ENCODE data around the gene ZNF576.
"Not testable (repeated sequence)": the region's sequence is repeated elsewhere in the genome, so short reads cannot be mapped to it uniquely, and the experiment has no call there.

ZNF576 gene

DNA sequence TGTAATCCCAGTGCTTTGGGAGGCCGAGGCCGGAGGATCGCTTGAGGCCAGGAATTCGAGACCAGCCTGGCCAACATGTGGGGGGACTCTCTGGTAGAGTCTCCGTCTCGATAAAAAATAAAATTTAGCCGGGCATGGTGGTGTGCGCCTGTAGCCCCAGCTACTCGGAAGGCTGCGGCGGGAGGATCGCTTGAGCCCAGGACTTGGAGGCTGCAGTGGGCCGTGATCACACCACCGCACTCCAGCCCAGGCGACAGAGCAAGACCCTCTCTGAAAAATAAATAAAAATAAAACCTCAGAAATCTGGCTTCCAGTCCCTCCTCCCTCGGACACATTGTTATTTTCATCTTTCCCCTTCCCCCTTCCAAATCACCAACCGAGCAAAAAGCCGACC lies 793 bp upstream of the ZNF576 start:
- no peak for TF ChIP-seq CTCF (IDR thresholded peaks at IDR 0.05)
- no peak for TF ChIP-seq ZFX (IDR thresholded peaks at IDR 0.05; ENCODE audit: borderline replicate concordance)
- H3K27ac ChIP-seq: peak overlapping the region; percentile 86

DNA sequence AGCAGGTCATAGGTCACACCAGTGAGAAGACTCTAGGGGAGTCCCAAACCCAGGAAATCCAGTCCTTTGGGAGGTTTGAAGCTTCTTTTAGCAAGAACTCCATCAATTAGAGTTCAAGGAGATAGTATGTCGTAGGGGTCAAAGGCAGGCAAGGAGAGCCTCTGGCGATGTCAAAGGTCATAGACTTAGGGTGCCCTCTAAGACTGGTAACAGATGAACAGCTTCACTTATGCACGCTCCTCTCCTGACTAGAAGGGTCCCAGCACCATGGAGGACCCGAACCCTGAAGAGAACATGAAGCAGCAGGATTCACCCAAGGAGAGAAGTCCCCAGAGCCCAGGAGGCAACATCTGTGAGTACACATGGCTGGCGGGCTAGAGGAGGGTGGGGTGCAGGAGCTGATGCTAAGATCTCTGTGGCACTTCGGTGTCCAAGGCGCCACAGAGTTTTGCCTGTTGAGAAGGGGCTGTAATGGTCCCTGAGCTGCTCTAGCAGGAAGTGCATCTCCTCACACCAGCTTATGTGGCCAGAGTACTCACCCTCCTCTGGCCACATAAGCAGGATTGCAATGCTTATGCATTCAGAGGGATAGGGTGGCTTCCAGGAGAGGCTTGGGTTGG lies 557 bp downstream of the ZNF576 start:
- TF ChIP-seq ZFX (IDR thresholded peaks at IDR 0.05; ENCODE audit: borderline replicate concordance): no peak
- no peak for TF ChIP-seq CTCF (IDR thresholded peaks at IDR 0.05)
- H3K27ac ChIP-seq: peak overlapping the region; percentile 86

- H3K27ac ChIP-seq: no peak overlapping the region; the same call in 1 of the 2 replicates
- TF ChIP-seq CTCF (IDR thresholded peaks at IDR 0.05): no peak
- no peak for TF ChIP-seq ZFX (IDR thresholded peaks at IDR 0.05; ENCODE audit: borderline replicate concordance)
Measured at GRCh38 chr19:43597876-43598275, 1.5 kb downstream of the ZNF576 start.

DNA sequence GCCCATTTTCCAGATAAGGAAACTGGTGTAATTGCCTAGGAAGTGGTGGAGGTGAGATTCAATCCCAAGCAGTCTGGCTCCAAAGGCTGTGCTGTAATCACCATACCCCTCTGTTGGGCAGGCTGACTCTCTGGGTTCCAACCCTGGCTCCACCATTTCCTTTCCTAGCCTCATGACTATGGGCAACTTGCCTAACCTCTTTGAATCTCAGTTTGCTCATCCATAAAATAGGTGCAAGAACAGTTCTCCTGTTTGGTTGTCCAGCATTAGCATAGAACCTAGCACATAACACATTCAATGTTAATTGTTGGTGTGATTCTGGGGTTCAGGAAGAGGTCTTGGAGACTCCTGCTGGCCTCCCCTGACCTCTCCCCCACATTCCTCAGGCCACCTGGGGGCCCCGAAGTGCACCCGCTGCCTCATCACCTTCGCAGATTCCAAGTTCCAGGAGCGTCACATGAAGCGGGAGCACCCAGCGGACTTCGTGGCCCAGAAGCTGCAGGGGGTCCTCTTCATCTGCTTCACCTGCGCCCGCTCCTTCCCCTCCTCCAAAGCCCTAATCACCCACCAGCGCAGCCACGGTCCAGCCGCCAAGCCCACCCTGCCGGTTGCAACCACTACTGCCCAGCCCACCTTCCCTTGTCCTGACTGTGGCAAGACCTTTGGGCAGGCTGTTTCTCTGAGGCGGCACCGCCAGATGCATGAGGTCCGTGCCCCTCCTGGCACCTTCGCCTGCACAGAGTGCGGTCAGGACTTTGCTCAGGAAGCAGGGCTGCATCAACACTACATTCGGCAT lies 2.2 kb downstream of the ZNF576 start:
- TF ChIP-seq CTCF (IDR thresholded peaks at IDR 0.05): no peak
- no peak for TF ChIP-seq ZFX (IDR thresholded peaks at IDR 0.05; ENCODE audit: borderline replicate concordance)
- H3K27ac ChIP-seq: no peak overlapping the region

GRCh38 chr19:43599635-43600295 lies 3.4 kb downstream of the ZNF576 start:
- TF ChIP-seq CTCF (IDR thresholded peaks at IDR 0.05) (no peak), ZFX (IDR thresholded peaks at IDR 0.05; ENCODE audit: borderline replicate concordance) (no peak)
- no peak overlapping the region for H3K27ac ChIP-seq

GRCh38 chr19:43600326-43600725 lies 3.9 kb downstream of the ZNF576 start:
- H3K27ac ChIP-seq: not testable (repeated sequence)

DNA sequence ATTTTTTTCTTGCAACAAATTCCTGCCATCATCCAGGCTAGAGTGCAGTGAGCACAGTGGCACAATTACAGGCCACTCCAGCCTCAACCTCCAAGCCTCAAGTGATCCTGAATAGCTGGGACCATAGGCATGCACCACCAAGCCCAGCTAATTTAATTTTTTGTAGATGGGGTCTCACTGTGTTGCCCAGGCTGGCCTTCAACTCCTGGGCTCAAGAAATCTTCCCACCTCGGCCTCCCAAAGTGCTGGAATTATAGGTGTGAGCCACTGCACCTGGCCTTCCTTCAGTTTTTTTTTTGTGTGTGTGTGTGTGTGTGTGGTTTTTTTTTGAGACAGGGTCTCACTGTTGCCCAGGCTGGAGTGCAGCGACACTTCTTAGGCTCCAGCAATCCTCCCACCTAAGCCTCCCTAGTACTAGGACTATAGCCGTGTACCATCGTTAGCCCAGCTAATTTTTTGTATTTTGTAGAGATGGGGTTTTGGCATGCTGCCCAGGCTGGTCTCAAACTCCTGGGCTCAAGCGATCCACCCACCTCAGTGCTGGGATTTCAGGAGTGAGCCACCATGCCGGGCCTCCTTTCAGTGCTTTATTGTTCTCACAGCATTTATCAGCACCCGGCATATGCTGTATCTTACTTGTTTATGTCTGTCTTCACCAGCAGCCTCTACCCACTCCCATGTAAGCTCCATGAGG lies 9.6 kb downstream of the ZNF576 start:
- H3K27ac ChIP-seq: no peak overlapping the region
- TF ChIP-seq ZFX (IDR thresholded peaks at IDR 0.05; ENCODE audit: borderline replicate concordance) (no peak), CTCF (IDR thresholded peaks at IDR 0.05) (no peak)

Data from 22Rv1 (cell line).